Gastroesophageal sphincter (tissue), 4 donors: ENCODE measurements around the gene KIF2A. TPM values are rescaled to one million over a fixed set of nuclear protein-coding genes. Genes with fewer than 3 reads are reported as not detected.
A peak's percentile ranks its signal among the peaks of the same experiment; 100 is the strongest.

ENCODE experiments used
- ATAC-seq: fragments of 150-250 bp; one replicate; pipeline ENCODE4 v1.9.1; 2016; ENCODE audit warnings: mild to moderate bottlenecking, moderate library complexity
- H3K27ac ChIP-seq, 4 donors: fragments of 200-600 bp; sonication (generic) in 3 of 4; 1 replicate in 3 of 4; 2 replicates in 1 of 4; pipeline ENCODE4 v1.5.1; 2016 to 2019
- H3K27me3 ChIP-seq: fragments of 200-600 bp; sonication (generic); one replicate; pipeline ENCODE4 v1.5.1; 2019
- H3K36me3 ChIP-seq, 2 donors: fragments of 200-600 bp; sonication (generic); one replicate each; pipeline ENCODE4 v1.5.1; 2019; ENCODE audit warnings: control low read depth in 1 of 2
- H3K4me1 ChIP-seq, 3 donors: fragments of 200-600 bp; sonication (generic); 1 replicate in 2 of 3; 2 replicates in 1 of 3; pipeline ENCODE4 v1.5.1; 2016 to 2019; ENCODE audit warnings: control low read depth in 2 of 3
- H3K4me3 ChIP-seq, 2 donors: fragments of 200-600 bp; sonication (generic); one replicate each; pipeline ENCODE4 v1.5.1; 2019; ENCODE audit warnings: mild to moderate bottlenecking in 1 of 2, moderate library complexity in 1 of 2
- H3K9me3 ChIP-seq, 3 donors: fragments of 200-600 bp; sonication (generic); one replicate each; pipeline ENCODE4 v1.5.1; 2017 to 2019; ENCODE audit warnings: control low read depth in 2 of 3
- EP300 ChIP-seq: sonication (generic); formaldehyde crosslinking; IDR thresholded peaks from one replicate; pipeline ENCODE4 v1.6.1; 2017; ENCODE audit warnings: antibody characterized with exemption, mild to moderate bottlenecking
- POLR2A ChIP-seq, 2 donors: fragments of 450-650 bp; IDR thresholded peaks; one replicate each; pipeline ENCODE4 v1.6.1; 2017; ENCODE audit warnings: antibody characterized with exemption in 2 of 2, mild to moderate bottlenecking in 2 of 2, moderate library complexity in 1 of 2
- POLR2AphosphoS5 ChIP-seq: sonication (generic); formaldehyde crosslinking; IDR thresholded peaks from one replicate; pipeline ENCODE4 v1.6.1; 2017; ENCODE audit warnings: antibody characterized with exemption
- WGBS, 2 donors: methylation state at CpG; one replicate each; pipeline ENCODE4 v1.1.5; 2018; ENCODE audit warnings: low coverage in 1 of 2; 5-methylcytosine and 5-hydroxymethylcytosine counted together
- total RNA-seq, 4 donors: library from RNA; depleted of rRNA; stranded (reverse); fragments of >200 nt; gene quantifications; one replicate each; pipeline ENCODE4 v1.1.0, GENCODE V29; 2016
- TF ChIP-seq, protein P1 (sequence below), 4 experiments: fragments of 200-600 bp in 2 of 4; fragments of 450-650 bp in 2 of 4; sonication (generic) in 1 of 4; IDR thresholded peaks; one replicate each; pipeline ENCODE4 v1.5.1; 2017 to 2019; ENCODE audit warnings: antibody characterized with exemption in 4 of 4, mild to moderate bottlenecking in 2 of 4, moderate library complexity in 2 of 4

Gene KIF2A
- total RNA-seq, 4 donors from 2014 or later: 27.1 to 50.6 (median 33.6) TPM

- Histone ChIP-seq H3K27me3 (no peaks in the 10 kb centered on the region), H3K4me3 (no peak overlapping the region), H3K36me3 (no peaks in the 10 kb centered on the region), H3K9me3 (no peaks in the 10 kb centered on the region), H3K4me1 (peaks cover 0 to 50% (median 0%) of the 10 kb centered on the region in 3 donors), H3K27ac (peak overlapping the region in 3 of 4 donors; percentile 60 to 66 (median 63))
- WGBS, 2 donors: 70 to 74% methylated on average over 7 to 8 of the region's 11 CpGs
- peak; percentile 39 for ATAC-seq
- no peak for TF ChIP-seq POLR2A (IDR thresholded peaks at IDR 0.05)
- TF ChIP-seq, protein P1, sequence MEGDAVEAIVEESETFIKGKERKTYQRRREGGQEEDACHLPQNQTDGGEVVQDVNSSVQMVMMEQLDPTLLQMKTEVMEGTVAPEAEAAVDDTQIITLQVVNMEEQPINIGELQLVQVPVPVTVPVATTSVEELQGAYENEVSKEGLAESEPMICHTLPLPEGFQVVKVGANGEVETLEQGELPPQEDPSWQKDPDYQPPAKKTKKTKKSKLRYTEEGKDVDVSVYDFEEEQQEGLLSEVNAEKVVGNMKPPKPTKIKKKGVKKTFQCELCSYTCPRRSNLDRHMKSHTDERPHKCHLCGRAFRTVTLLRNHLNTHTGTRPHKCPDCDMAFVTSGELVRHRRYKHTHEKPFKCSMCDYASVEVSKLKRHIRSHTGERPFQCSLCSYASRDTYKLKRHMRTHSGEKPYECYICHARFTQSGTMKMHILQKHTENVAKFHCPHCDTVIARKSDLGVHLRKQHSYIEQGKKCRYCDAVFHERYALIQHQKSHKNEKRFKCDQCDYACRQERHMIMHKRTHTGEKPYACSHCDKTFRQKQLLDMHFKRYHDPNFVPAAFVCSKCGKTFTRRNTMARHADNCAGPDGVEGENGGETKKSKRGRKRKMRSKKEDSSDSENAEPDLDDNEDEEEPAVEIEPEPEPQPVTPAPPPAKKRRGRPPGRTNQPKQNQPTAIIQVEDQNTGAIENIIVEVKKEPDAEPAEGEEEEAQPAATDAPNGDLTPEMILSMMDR (IDR thresholded peaks at IDR 0.05): no peak
- no peak for TF ChIP-seq EP300
- no peak for TF ChIP-seq POLR2AphosphoS5
Measured at GRCh38 chr5:62431735-62432620, 126.0 kb downstream of the KIF2A start.

DNA sequence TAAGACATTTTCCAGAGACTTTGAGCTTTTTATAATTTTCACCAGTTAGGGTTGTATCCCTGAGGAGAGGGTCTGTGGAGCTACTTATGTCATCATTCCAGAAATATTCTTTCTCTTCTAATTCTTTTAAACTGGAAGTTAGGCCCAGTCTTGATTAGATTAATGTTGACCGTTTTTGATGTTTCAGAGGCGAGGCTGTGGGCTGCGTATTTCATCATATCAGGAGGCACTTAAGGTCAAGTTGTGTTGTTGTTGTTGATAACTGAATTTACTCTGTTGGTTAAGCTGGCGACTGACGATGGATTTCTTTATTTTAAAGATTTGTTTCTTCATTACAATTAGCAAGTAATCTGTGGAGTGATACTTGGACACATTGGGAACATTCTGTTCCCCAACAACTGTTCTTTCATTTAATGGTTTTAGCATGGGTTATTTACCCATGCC, 126.6 kb downstream of the KIF2A start:
- Histone ChIP-seq H3K27ac (peak overlapping the region in 2 of 4 donors; percentile 63 to 66), H3K4me3 (no peak overlapping the region), H3K27me3 (no peaks in the 10 kb centered on the region), H3K9me3 (no peaks in the 10 kb centered on the region), H3K4me1 (peaks cover 0 to 54% (median 0%) of the 10 kb centered on the region in 3 donors), H3K36me3 (no peaks in the 10 kb centered on the region)
- no peak for ATAC-seq
- TF ChIP-seq POLR2AphosphoS5: peak; percentile 15
- TF ChIP-seq, protein P1 (IDR thresholded peaks at IDR 0.05): no peak
- TF ChIP-seq EP300: no peak
- 73 to 90% methylated on average over 3 to 5 of the region's 5 CpGs for WGBS, 2 donors

Other genes starting within 250 kb of the KIF2A start
- gene DIMT1, start 97.7 kb downstream of the KIF2A start, total RNA-seq: 10 to 100 TPM; 21.9 to 39.6 (median 27.5) TPM
- gene IPO11, start 106.6 kb downstream of the KIF2A start, total RNA-seq: 10 to 100 TPM; 15.8 to 25.1 (median 17.2) TPM